K562 treated with DMSO at 1 percent for 24 hours (cell line): Measurements from ENCODE around the gene BRMS1. TPM values are rescaled to one million over a fixed set of nuclear protein-coding genes. Genes with fewer than 3 reads are reported as not detected.

Experiments
- total RNA-seq: library from RNA; unstranded; fragments of 300-600 nt; gene quantifications from 2 replicates; pipeline ENCODE4 v1.2.3, GENCODE V29; 2022; ENCODE audit warnings: low read depth; ENCODE audit not compliant: insufficient read depth

Gene BRMS1
- 65.5 and 66.8 TPM in 2 replicates for total RNA-seq

GRCh38 chr11:66344550-66345315 is at the start of gene BRMS1:
TSS of gene BRMS1 (minus strand) at chr11:66345104. CDS start at chr11:66342234, 2,870 bp downstream.

DNA sequence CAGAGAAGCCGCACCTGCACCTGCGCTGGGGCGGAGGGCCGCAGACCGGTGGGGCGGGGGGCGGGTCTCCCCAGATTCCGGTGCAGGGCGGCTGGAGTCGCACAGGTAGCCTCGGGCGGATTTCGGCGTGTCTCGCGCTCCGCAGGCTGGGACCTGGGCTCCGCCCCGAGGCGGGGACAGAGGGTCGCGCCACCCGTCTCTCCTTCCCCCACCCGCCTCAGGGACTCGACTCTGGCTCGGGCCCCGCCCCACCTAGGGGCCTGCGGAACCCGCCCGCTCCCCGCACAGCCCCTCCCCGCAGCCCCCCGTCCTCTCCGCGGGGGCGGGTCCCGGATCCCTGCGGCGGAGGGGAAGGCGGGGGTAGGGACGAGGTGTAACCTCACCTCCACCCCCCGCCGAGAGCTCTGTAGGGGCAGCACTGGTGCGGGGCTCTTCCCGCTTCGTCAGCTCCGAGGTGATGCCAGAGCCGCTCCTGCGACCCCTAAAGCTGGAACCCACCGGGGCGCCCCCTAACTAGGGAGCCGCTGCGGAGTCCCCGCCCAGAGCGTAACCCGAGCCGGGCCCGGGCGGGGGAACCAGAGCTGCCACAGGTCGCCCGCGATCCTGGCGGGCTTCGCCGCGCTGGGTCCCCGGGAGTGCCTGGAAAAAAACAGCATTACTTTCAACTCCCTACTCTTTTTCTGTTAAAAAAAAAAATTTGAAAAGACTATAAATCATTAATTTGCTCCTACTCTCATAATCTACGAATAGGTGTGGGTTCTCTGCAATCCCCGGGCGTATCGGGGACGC is 26.9 kb upstream of the BRMS1 start, which contains the start of gene SLC29A2:
TSS of gene SLC29A2 (minus strand) at position 134 of the 789 bp plus-strand sequence. CDS start 169 bp downstream, outside the sequence.

DNA sequence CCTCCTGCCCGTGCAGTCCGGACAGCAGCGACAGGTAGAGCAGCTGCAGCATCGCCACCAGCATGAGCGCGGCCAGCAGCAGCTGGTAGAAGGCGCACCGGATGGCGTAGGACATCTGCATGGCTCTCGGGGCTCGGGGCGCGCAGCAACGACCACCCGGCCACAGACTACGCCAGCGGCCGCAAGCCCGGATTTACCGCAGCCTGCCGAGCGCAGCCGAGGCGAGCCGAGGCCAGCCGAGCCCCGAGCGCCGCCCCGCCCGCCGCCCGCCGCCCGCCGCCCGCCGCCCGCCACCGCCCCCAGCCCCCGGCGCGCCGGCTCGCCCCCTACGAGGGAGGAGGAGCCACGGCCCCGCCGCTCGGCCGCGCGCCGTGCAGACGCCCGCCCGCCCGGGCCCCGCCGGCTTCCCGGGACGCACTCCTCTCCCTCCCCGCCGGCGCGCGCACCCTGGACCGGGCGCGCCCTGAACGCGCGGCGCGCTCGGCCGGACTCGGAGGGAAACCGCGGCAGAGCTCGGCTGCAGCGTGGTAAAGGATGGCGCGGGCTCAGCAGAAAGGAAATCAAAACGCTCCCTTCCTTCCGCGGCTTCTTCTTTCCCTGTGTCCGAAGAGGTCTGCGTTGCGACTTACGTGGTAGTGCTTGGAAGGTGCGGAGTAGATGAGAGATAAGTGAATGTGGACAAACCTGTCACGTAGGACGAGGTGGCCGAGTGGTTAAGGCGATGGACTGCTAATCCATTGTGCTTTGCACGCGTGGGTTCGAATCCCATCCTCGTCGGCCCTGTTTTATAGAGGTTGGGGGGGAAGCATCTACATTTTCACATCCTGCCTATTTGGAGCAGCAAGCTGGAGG is 2.7 kb upstream of the BRMS1 start, which contains the start of gene B4GAT1:
TSS of gene B4GAT1 (minus strand) at position 205 of the 852 bp plus-strand sequence. CDS start at position 121, 84 bp downstream.

DNA sequence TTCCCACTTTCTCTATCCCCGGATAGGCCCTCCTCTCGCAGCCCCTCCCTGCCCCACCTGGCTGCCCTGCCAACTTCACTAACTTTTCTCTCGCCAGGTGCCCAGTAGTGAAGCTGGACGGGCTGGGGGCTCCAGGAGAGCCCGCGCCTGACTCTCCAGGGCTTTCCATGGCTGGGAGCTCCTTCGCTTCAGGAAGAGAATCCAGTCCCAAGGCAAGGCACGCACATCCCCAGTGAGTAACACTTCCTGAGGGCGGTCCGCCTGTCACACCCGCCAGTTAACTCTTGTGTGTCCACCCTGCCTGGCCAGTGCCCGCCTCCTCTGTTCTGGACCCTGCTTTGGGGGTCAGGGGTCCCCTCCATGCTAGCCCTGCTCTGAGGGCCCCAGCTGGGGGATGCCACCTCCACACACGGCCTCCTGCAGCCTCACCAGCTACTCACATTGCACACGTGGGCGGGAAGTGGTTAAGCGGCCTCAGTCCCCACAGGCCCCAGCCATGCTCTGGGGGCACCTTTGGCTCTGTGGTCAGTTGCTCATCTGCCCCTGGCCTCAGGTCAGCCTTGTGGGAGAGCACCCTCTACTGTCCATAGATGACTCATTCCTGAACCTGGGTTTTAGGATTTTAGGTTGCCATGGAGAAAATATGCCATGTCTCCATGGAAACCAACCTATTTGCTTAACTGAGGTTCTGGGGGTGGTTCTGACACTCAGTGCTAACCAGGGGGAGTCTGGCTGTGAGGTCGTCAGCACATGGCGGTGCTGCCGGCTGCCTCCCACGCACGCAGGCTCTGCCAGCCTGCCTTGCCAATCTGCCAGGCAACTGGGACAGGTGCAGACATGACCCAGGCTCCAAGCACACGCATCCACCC is 8.4 kb downstream of the BRMS1 start, which contains the start of gene RIN1:
TSS of gene RIN1 (minus strand) at position 201 of the 869 bp plus-strand sequence. CDS start at position 169, 32 bp downstream.

DNA sequence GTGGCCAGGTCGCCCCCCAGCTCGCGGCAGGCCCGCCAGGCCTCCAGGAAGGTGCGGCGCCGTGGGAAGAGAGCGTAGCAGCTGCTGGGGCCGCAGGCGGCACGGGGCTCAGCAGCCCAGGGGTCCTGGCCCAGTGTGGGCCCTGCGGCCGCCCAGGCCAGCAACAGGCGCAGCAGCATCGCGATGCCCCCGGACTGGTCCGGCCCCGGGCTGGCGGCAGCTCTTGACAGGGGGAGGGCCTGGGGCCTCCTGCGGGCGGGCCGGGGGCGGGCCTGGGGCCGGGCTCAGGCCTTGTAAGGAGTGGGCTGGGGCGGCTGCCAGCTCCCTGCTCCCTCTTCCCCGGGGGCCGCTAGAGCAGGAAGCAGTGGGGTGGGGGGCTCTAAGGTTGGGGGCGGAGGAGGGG is 28.1 kb downstream of the BRMS1 start, which contains the start of gene CD248:
TSS of gene CD248 (minus strand) at position 196 of the 403 bp plus-strand sequence. CDS start at position 179, 17 bp downstream.

GRCh38 chr11:66291706-66292542 is 53.0 kb downstream of the BRMS1 start, which contains the start of gene TMEM151A:
TSS of gene TMEM151A (plus strand) at chr11:66291894. CDS start at chr11:66292014, 120 bp downstream.

DNA sequence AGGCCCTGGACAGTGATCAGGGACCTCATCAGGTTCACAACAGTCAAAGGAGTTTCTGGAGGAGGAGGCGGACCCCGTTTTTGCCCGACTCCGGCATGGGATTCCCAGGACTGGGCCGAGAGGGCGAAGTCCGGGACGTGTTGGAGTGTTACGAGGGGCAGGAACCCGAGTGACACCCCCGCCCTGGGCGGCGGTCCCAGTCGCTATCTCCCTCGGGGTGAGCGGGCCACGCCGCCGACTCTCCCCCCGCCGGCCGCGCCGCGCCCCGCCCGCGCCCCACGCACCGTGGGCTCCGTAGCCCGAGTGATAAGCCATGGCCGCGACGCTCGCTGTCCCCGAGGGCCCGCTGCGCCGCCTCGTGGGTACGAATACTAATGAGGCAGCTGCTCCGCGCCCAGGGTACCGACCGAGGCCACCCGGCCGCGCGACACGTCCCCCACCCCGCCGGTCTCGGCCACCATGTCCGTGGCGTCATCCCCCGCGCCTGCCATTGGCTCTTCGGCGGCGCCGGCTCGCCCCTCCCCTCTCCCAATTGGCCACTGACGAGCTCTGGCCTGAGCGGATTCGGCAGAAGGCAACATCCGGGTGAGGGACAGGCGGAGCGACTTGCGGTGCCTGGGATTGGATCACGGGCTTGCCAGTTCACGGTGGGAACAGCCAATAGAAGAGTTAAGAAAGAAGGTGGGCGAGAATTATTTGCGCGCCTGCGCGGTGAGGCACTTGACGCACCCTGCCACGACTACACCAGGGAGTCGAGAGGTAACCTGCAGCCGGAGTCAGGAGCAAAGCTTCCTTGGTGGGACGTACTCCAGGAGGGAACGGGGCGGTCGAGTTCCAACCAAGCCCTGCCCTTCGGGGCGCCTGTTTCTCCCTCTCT is 56.0 kb downstream of the BRMS1 start, which contains the start of gene YIF1A:
TSS of gene YIF1A (minus strand) at position 473 of the 877 bp plus-strand sequence. CDS start at position 315, 158 bp downstream.

Other genes starting within 250 kb of the BRMS1 start
- gene KLC2, start 87.4 kb downstream of the BRMS1 start, total RNA-seq, result 45.0 and 46.3 TPM in 2 replicates
- 194 and 197 TPM in 2 replicates for gene RAB1B, start 76.5 kb downstream of the BRMS1 start, total RNA-seq
- gene CNIH2, start 66.9 kb downstream of the BRMS1 start, total RNA-seq, result 1.1 TPM in 1 of 2 replicates, not detected in the other
- gene YIF1A, start 56.0 kb downstream of the BRMS1 start, total RNA-seq, result 132 and 143 TPM in 2 replicates
- gene TMEM151A, start 53.2 kb downstream of the BRMS1 start, total RNA-seq, result not detected in 2 replicates
- gene CD248, start 28.1 kb downstream of the BRMS1 start, total RNA-seq, result not detected in 2 replicates
- gene RIN1, start 8.7 kb downstream of the BRMS1 start, total RNA-seq, result 1.1 TPM in 2 replicates
- gene B4GAT1, start 2.5 kb upstream of the BRMS1 start, total RNA-seq, result 38.5 and 42.0 TPM in 2 replicates
- gene SLC29A2, start 26.7 kb upstream of the BRMS1 start, total RNA-seq, result 14.6 and 18.1 TPM in 2 replicates
- not detected in 2 replicates for gene NPAS4, start 75.9 kb upstream of the BRMS1 start, total RNA-seq
- gene MRPL11, start 93.7 kb upstream of the BRMS1 start, total RNA-seq, result 43.7 and 47.1 TPM in 2 replicates
- gene PELI3, start 121.8 kb upstream of the BRMS1 start, total RNA-seq, result 8.3 and 8.6 TPM in 2 replicates
- gene DPP3, start 135.3 kb upstream of the BRMS1 start, total RNA-seq, result 58.7 and 69.0 TPM in 2 replicates
- 12.5 and 13.9 TPM in 2 replicates for gene BBS1, start 165.5 kb upstream of the BRMS1 start, total RNA-seq
- 14.7 and 14.8 TPM in 2 replicates for gene ZDHHC24, start 200.9 kb upstream of the BRMS1 start, total RNA-seq
- not detected in 2 replicates for gene ACTN3, start 201.8 kb upstream of the BRMS1 start, total RNA-seq
- gene CTSF, start 223.5 kb upstream of the BRMS1 start, total RNA-seq, result 26.6 and 29.9 TPM in 2 replicates
- gene CCDC87, start 248.0 kb upstream of the BRMS1 start, total RNA-seq, result 0.21 and 0.36 TPM in 2 replicates
- gene CCS, start 248.1 kb upstream of the BRMS1 start, total RNA-seq, result 40.9 and 51.1 TPM in 2 replicates